G401 (cell line): ENCODE results near the gene COL23A1. TPM values are rescaled to one million over a fixed set of nuclear protein-coding genes. Genes with fewer than 3 reads are reported as not detected.

Experiments
- DNase-seq: peaks from one replicate; pipeline ENCODE4 v3.0.0-alpha.2; 2015; ENCODE audit warnings: low spot score
- in situ Hi-C: cut with HindIII; loops from 2 replicates; pipeline ENCODE4 v1.10.0; 2016; ENCODE audit warnings: low sequenced_read_pairs, mixed read lengths
- total RNA-seq: library from RNA; depleted of rRNA; stranded (reverse); fragments of >200 nt; shearing (Covaris generic); gene quantifications from 2 replicates; pipeline ENCODE4 v1.2.3, GENCODE V29; 2014

COL23A1 gene
- total RNA-seq, 1 experiment from 2014 or later = not detected

- in situ Hi-C loops = no loop called here
- DNase-seq = no peak
Measured at GRCh38 chr5:178454303-178454702, 135.9 kb downstream of the COL23A1 start.

DNA sequence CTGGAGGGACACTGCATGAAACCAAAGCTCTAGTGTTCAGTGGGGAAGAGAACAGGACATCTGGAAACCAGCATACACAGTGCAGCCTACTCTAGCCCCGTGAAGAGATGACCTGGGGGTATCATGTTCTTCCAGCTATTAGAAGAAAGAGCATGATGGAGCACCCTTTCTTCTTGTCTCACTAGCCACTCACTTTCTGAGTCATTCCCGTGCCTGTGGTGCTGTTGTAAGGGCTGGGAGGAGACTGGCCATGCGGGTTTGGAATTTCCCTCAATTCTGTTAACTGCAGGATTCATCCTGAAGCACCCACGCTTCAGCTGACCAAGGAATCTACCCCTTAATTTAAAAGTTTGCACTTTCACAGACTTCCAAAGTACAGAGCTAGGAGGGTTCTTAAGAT is 137.0 kb downstream of the COL23A1 start:
- in situ Hi-C loops = no loop called here
- DNase-seq = no peak

- in situ Hi-C loops = no loop called here
- peak; percentile 51 for DNase-seq
Measured at GRCh38 chr5:178450121-178451028, 139.8 kb downstream of the COL23A1 start.

GRCh38 chr5:178449163-178450070 is 140.8 kb downstream of the COL23A1 start:
- in situ Hi-C loops = no loop called here
- DNase-seq = peak; percentile 45

GRCh38 chr5:178445534-178445933 is 144.7 kb downstream of the COL23A1 start:
- DNase-seq = no peak

GRCh38 chr5:178442405-178443257 is 147.6 kb downstream of the COL23A1 start:
- in situ Hi-C loops = no loop called here
- no peak for DNase-seq

More at GRCh38 chr5:178445534-178445933, 144.7 kb downstream of the COL23A1 start:
- in situ Hi-C loops = no loop called here

GRCh38 chr5:178441486-178442270 is 148.5 kb downstream of the COL23A1 start:
- in situ Hi-C loops = no loop called here
- DNase-seq = no peak

- in situ Hi-C loops = no loop called here
Measured at GRCh38 chr5:178440181-178440580, 150.0 kb downstream of the COL23A1 start.

DNA sequence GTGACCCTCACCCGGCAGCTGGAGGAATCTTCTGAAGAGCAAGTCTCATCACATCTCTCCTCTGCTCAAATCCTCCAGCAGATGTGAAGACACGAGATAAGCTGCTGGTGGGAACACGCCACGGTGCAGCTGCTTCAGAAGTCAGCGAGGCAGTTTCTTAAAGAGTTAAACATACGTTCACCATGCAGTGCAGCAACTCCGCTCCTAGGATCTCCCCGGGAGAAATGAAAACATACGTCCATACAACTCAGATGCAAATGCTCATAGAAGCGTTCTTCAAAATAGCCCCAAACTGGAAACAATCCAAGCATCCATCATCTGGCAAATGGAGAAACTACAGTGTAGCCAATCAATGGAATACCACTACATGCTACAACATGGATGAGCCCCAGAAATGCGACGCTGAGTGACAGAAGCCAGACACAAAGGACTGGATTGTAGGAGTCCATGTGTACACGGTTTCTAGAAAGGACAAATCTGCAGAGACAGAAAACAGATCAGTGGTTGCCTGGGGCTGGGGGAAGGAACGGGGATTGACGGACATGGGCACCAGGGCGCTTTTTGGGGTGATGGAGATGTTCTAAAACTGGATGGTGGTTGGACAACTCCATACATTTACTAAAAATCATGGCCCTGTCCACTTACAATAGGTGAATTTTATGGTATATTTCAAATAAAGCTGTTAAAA is 150.6 kb downstream of the COL23A1 start:
- in situ Hi-C loops = no loop called here
- no peak for DNase-seq

More at GRCh38 chr5:178440181-178440580, 150.0 kb downstream of the COL23A1 start:
- DNase-seq = no peak

- in situ Hi-C loops = no loop called here
- DNase-seq = no peak
Measured at GRCh38 chr5:178438796-178439195, 151.4 kb downstream of the COL23A1 start.

GRCh38 chr5:178437386-178438075 is 152.7 kb downstream of the COL23A1 start:
- no peak for DNase-seq
- in situ Hi-C loops = no loop called here

GRCh38 chr5:178436326-178436940 is 153.8 kb downstream of the COL23A1 start:
- in situ Hi-C loops = no loop called here
- DNase-seq = no peak

DNA sequence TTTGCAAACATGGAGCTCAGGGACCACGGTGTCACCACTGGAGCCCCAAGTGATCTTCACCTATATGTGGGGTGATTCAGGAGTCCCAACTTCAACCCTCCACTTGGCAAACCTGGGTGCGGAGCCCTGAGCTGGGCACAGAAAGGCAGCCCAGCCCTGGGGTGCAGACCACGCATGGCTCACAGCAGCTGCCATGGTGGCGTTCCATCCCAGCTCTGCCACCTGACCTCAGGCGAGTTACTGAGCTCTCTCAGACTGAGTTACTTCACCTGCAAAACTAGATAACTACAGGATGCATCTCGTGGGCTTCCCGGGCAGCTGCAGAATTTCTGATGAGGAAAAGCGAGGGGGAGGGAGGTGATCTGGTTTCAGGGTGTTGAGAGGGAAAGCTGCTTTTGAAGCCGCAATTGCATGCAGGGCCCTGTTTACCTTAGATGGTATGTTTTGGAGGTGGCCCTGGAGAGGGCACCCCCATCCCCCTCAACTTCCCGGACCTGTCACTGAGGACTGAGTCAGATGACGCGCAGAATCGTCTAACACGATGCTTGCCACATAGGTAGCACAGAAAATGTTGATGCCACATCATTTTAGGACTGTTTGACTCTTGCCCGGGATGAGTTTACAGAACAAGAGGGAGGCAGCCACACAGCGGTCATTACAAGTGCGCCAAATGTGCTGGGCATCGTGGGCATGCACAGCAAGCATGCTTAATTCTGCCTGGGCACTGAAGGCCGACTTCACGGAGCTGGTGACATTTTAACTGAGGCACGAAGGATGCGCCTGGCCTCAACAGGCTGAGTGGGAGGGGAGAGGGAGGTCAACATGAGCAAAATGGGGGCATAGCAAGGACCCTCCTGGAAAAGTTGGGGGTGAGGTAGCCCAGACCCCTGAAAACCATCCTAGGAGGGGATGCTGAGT is 154.6 kb downstream of the COL23A1 start:
- no peak for DNase-seq
- in situ Hi-C loops = no loop called here

DNA sequence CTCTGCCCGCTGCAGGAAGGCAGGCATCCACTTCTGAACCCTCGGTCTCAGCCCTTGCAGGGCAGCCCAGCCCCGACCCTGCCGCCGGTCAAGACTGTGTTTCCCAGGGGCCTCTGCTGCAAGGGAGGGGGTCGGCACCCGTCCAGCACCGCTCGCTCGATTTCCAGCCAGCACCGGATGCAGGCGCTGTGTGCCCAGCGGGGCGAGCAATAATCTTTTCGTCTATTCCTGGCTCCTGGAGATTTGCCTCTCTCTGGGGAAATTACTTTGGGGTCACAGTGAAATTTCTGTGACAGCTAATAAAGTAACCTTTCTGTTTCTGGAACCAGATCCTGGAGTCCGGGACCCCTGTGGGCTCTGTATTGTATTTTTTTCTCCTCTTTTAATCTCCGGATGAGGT is 155.3 kb downstream of the COL23A1 start:
- DNase-seq = peak; percentile 30
- in situ Hi-C loops = no loop called here

GRCh38 chr5:178434016-178434761 is 156.0 kb downstream of the COL23A1 start:
- in situ Hi-C loops = no loop called here
- no peak for DNase-seq
